GM12864 (cell line): Measurements from ENCODE around the gene SLC5A9.

Source experiments
- DNase-seq: peaks from one replicate; pipeline ENCODE4 v3.0.0-alpha.2; 2011; ENCODE audit warnings: low read depth
- H3K4me3 ChIP-seq: 2 replicates; pipeline ENCODE4 v1.5.1; 2011; ENCODE audit warnings: mild to moderate bottlenecking, low read depth, low read length, control low read depth
- TF ChIP-seq, protein P1 (sequence below): IDR thresholded peaks from 2 replicates; pipeline ENCODE4 v1.5.1; 2011; ENCODE audit warnings: low read depth, mild to moderate bottlenecking, moderate library complexity, low read length, control low read depth, inconsistent platforms; ENCODE audit errors: missing control alignments

SLC5A9 gene

DNA sequence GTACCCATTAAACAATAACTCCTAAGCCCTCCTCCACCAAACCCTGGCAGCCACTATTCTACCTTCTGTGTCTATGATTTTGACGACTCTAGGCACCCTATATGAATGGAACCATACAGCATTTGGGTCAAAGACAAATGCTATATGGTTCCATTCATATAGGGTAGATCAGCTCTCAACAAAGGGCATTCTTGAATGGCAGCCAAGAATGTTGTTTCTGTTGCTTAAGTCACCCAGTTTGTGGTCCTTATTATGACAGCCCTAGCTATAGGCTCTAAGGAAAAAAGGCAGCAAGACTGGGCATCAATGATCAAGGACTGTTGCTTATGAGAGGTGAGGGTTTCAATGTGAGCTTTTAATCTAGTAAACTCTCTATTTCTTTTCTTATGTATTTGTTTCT, 4.7 kb upstream of the SLC5A9 start:
- TF ChIP-seq, protein P1, sequence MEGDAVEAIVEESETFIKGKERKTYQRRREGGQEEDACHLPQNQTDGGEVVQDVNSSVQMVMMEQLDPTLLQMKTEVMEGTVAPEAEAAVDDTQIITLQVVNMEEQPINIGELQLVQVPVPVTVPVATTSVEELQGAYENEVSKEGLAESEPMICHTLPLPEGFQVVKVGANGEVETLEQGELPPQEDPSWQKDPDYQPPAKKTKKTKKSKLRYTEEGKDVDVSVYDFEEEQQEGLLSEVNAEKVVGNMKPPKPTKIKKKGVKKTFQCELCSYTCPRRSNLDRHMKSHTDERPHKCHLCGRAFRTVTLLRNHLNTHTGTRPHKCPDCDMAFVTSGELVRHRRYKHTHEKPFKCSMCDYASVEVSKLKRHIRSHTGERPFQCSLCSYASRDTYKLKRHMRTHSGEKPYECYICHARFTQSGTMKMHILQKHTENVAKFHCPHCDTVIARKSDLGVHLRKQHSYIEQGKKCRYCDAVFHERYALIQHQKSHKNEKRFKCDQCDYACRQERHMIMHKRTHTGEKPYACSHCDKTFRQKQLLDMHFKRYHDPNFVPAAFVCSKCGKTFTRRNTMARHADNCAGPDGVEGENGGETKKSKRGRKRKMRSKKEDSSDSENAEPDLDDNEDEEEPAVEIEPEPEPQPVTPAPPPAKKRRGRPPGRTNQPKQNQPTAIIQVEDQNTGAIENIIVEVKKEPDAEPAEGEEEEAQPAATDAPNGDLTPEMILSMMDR = no peak
- DNase-seq = no peak
- no peak overlapping the region for H3K4me3 ChIP-seq

DNA sequence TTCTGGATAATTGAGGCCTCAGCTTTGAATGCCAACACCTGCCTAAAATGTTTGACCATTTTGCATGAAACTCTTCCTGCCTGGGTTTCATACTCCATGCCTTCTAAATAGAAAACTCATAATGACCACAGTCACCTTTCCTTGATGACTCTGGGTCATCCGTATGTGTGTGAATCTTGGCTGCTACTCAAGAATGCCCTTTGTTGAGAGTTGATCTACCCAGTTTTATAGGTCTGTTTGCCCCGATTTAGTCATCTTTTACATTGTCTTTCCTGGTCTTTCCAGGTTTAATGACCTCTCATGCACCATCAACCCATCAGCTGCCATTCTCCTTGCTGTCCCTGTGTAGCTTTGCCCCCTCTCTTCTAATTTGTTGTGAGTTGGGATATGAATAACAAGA, 2.7 kb upstream of the SLC5A9 start:
- no peak for DNase-seq
- no peak overlapping the region for H3K4me3 ChIP-seq

DNA sequence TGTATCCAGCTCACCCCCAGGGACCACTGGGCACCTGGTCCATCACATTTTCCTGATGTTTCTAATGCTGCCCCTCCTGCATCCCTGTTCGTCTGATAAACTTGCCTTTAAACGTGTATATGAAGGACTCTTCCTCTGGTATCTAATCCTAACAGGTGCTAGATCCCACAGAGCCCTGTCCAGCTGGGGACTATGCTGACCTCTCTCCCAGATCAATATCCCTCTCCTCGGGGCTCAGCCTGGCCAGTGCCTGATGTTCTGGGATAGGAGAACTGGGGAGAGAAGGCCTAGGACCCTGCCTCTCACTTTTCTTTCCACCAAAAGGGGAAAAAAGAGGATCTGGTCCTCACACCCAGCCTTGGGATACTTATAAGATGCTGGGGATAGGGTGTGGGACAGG, 1.4 kb upstream of the SLC5A9 start:
- no peak for DNase-seq
- H3K4me3 ChIP-seq = no peak overlapping the region
- TF ChIP-seq, protein P1 = no peak

More for the DNA sequence above, 2.7 kb upstream of the SLC5A9 start:
- TF ChIP-seq, protein P1 = no peak

DNA sequence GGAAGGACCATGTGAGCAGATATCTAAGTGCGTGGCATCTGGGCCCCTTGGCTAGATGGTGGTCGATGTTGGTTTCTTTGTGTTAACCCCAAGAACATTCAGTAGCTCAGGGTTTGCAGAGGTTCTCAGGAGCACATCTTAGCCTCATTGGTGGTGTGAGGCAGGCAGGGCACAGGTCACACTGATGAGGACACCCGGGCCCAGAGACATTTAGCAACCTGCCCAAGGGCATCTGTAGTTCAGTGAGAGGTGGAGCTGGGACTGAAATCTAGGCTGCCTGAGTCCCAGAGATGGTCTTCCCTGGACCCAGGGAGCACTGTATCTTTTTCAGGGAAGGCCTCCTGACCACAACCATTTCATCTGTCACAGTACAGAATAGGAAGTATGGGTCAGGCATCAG, 859 bp upstream of the SLC5A9 start:
- no peak overlapping the region for H3K4me3 ChIP-seq
- TF ChIP-seq, protein P1 = no peak

DNA sequence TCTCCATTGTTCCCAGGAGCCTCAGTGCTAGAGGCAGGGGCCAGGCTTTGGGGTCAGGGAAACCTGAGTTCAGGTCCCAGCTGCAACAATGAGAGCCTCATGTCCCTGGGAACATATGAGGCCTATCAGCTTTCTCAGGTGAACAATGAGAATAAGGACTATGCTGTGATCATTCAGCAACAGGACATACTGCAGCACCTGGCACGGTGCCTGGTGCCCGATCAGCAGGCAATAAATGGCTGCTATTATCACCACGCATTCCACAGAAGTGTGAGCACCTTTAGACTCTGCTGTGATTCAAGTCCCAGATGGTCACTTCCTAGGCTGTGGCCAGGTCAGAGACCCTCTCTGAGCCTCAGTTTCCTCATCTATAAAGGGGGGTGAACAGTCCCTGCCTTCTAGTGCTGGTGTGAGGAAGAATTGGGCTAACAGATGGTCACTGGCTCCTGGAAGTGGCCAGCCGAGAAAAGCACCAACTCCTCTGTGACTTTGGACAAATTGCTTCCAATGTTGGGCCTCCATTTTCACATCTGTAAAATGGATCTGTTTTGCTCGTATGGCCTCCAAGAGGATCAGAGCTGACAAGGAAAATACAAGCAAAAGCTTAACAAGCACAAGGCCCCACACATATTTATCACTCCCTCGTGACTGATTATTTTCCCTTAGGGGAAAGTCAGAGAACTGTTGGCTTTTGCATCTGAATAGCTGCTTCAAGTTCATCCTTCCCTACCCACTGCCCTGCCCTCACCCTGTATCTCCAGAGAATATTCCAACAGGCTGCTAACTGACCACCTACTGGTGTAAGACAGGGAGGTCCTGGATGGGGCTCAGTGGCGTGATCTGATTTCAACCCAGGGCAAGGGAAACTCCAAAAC, 1.1 kb downstream of the SLC5A9 start:
- DNase-seq = no peak
- TF ChIP-seq, protein P1 = no peak
- H3K4me3 ChIP-seq = no peak overlapping the region

More for the DNA sequence above, 859 bp upstream of the SLC5A9 start:
- no peak for DNase-seq

DNA sequence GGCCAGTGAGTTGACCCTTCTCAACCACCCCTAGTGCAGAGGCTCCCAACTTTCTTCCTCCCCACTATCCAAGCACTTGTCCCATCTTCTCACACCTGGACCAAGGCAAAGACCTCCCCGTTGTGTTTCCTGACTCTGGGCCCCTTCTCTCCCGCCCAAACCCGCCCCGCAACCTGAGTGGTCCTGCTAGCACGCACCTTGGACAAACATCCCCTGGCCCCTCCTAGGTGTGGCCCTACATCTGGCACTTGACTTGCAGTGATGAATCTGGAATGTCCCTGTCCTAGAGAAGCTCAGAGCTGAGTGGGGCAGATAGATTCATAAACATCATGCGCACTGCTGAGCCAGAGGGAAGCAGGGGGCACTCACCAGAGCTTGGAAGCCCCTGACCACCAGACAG, 2.3 kb downstream of the SLC5A9 start:
- H3K4me3 ChIP-seq = no peak overlapping the region
- TF ChIP-seq, protein P1 = no peak
- DNase-seq = no peak

DNA sequence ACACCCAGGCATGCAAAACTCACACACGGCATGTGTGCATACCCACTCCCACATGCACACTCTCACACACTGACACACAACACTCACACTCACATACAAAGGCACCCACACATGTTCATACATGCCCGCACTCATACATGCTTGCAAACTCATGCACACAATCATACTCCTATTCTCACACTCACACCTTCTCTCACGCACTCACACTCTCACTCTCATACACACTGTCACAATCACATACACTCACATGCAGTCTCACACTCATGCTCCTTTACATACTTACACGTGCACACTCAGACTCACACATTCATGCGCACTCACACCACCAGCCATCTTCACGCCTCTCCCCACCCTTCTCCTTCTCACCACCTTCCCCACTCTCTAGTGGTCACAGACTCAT, 3.1 kb downstream of the SLC5A9 start:
- H3K4me3 ChIP-seq = no peak overlapping the region
- DNase-seq = no peak
- TF ChIP-seq, protein P1 = no peak
